GM12878 (cell line): Measurements from ENCODE around the gene JMJD6. TPM values are rescaled to one million over a fixed set of nuclear protein-coding genes. Genes with fewer than 3 reads are reported as not detected.

Experiments
- BACH1 ChIP-seq: fragments of 450-650 bp; IDR thresholded peaks from 2 replicates; pipeline ENCODE4 v1.6.1; 2017; ENCODE audit warnings: mild to moderate bottlenecking, borderline replicate concordance
- GABPA ChIP-seq: IDR thresholded peaks from 2 replicates; pipeline ENCODE4 v1.6.1; 2014; ENCODE audit warnings: antibody characterized with exemption, low read depth, mild to moderate bottlenecking, inconsistent platforms
- HDGF ChIP-seq: fragments of 450-650 bp; IDR thresholded peaks from 2 replicates; pipeline ENCODE4 v1.6.1; 2016; ENCODE audit warnings: antibody characterized with exemption
- IKZF1 ChIP-seq: fragments of 450-650 bp; conservative IDR thresholded peaks from 2 replicates; pipeline ENCODE4 v1.6.1; 2017; ENCODE audit warnings: antibody characterized with exemption, mild to moderate bottlenecking
- JUND ChIP-seq: IDR thresholded peaks from 2 replicates; pipeline ENCODE4 v1.6.1; 2012; ENCODE audit warnings: low read depth, mild to moderate bottlenecking, low read length, improper control_type of control experiment, moderate library complexity
- LARP7 ChIP-seq: fragments of 450-650 bp; IDR thresholded peaks from 2 replicates; pipeline ENCODE4 v1.6.1; 2017; ENCODE audit warnings: mild to moderate bottlenecking
- NFXL1 ChIP-seq: fragments of 450-650 bp; IDR thresholded peaks from 2 replicates; pipeline ENCODE4 v1.6.1; 2017; ENCODE audit warnings: antibody characterized with exemption, mild to moderate bottlenecking, borderline replicate concordance
- NKRF ChIP-seq: fragments of 450-650 bp; conservative IDR thresholded peaks from 2 replicates; pipeline ENCODE4 v1.6.1; 2017; ENCODE audit warnings: mild to moderate bottlenecking, moderate library complexity
- POLR2AphosphoS5 ChIP-seq: IDR thresholded peaks from 2 replicates; pipeline ENCODE4 v1.6.1; 2011; ENCODE audit warnings: mild to moderate bottlenecking, low read length, inconsistent platforms
- RFX5 ChIP-seq: IDR thresholded peaks from 2 replicates; pipeline ENCODE4 v1.6.1; 2011; ENCODE audit warnings: low read depth, low read length, improper control_type of control experiment
- SREBF2 ChIP-seq: IDR thresholded peaks from 2 replicates; pipeline ENCODE4 v1.6.1; 2012; ENCODE audit warnings: mild to moderate bottlenecking, low read length
- SRF ChIP-seq, 2 experiments: IDR thresholded peaks; 2 replicates each; pipeline ENCODE4 v1.6.1; 2011; ENCODE audit warnings: low read depth in 2 of 2, low read length in 2 of 2, mild to moderate bottlenecking in 1 of 2, moderate library complexity in 1 of 2
- SUZ12 ChIP-seq: fragments of 200-600 bp; sonication (generic); IDR thresholded peaks from one replicate; pipeline ENCODE4 v1.6.1; 2018; ENCODE audit warnings: antibody characterized with exemption, mild to moderate bottlenecking; ENCODE audit not compliant: unreplicated experiment
- TCF7 ChIP-seq: IDR thresholded peaks from 2 replicates; pipeline ENCODE4 v1.6.1; 2014; ENCODE audit warnings: antibody characterized with exemption, borderline replicate concordance
- ZNF217 ChIP-seq: fragments of 450-650 bp; IDR thresholded peaks from 2 replicates; pipeline ENCODE4 v1.6.1; 2017; ENCODE audit warnings: antibody characterized with exemption, mild to moderate bottlenecking
- ZNF384 ChIP-seq: IDR thresholded peaks from 2 replicates; pipeline ENCODE4 v1.6.1; 2012; ENCODE audit warnings: low read depth, mild to moderate bottlenecking, low read length, improper control_type of control experiment, borderline replicate concordance
- polyA plus RNA-seq, 11 experiments: library from polyadenylated mRNA; depleted of rRNA in 4 of 11; unstranded in 6 of 11; stranded (reverse) in 5 of 11; fragments of >200 nt; fragmentation: Nextera tagmentation in 4 of 11; fragmentation: Illumina TruSeq in 1 of 11; extraction: Ambion mirVana in 4 of 11; extraction: Trizol in 1 of 11; gene quantifications; 1 replicate in 1 of 11; 2 replicates in 10 of 11; pipeline versions ENCODE4 v1.2.1 to v1.2.3, GENCODE V29; 2011 to 2016; ENCODE audit warnings: inconsistent platforms in 2 of 11, missing spikeins in 2 of 11, low read depth in 1 of 11
- total RNA-seq, 4 experiments: library from RNA; depleted of rRNA in 3 of 4; stranded (reverse); fragments of >200 nt in 3 of 4; fragmentation: Illumina TruSeq in 1 of 4; extraction: Trizol in 1 of 4; gene quantifications; 2 replicates each; pipeline versions ENCODE4 v1.2.1 to v1.2.3, GENCODE V29; 2013 to 2021
- TF ChIP-seq, protein P1 (sequence below): fragments of 450-650 bp; IDR thresholded peaks from 2 replicates; pipeline ENCODE4 v1.6.1; 2018; ENCODE audit warnings: borderline replicate concordance, mild to moderate bottlenecking; ENCODE audit not compliant: partially characterized antibody
- TF ChIP-seq, protein P2 (sequence below): IDR thresholded peaks from 2 replicates; pipeline ENCODE4 v1.6.1; 2012; ENCODE audit warnings: low read depth, low read length, improper control_type of control experiment
- TF ChIP-seq, protein P3 (sequence below): fragments of 450-650 bp; IDR thresholded peaks from 2 replicates; pipeline ENCODE4 v1.6.1; 2017; ENCODE audit warnings: mild to moderate bottlenecking, low read depth, inconsistent platforms; ENCODE audit not compliant: poor library complexity, severe bottlenecking

The JMJD6 gene
- total and polyA plus RNA-seq, 10 of the 15 experiments (the other 5 are each of a cell fraction or from before 2014, with no cell fraction given) = 1.2 to 36.0 (median 22.2) TPM

GRCh38 chr17:76737082-76737675 lies 10.8 kb upstream of the JMJD6 start, which contains the start of gene SRSF2 (continued):
- TF ChIP-seq, protein P1, sequence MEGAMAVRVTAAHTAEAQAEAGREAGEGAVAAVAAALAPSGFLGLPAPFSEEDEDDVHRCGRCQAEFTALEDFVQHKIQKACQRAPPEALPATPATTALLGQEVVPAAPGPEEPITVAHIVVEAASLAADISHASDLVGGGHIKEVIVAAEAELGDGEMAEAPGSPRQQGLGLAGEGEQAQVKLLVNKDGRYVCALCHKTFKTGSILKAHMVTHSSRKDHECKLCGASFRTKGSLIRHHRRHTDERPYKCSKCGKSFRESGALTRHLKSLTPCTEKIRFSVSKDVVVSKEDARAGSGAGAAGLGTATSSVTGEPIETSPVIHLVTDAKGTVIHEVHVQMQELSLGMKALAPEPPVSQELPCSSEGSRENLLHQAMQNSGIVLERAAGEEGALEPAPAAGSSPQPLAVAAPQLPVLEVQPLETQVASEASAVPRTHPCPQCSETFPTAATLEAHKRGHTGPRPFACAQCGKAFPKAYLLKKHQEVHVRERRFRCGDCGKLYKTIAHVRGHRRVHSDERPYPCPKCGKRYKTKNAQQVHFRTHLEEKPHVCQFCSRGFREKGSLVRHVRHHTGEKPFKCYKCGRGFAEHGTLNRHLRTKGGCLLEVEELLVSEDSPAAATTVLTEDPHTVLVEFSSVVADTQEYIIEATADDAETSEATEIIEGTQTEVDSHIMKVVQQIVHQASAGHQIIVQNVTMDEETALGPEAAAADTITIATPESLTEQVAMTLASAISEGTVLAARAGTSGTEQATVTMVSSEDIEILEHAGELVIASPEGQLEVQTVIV = peak; percentile 55
- TF ChIP-seq SRF (IDR thresholded peaks at IDR 0.05; ENCODE audit: low read depth in 2 of 2, low read length in 2 of 2) (peak; percentile 46 to 60; a peak in 2 of 4 replicates), NFXL1 (0 out of 2 replicates have a peak, but pooled peaks have one; percentile 45), LARP7 (peak; percentile 89), NKRF (peak; percentile 96), TCF7 (0 out of 2 replicates have a peak, but pooled peaks have one; percentile 10), ZNF217 (no peak), BACH1 (peak; percentile 92), SUZ12 (no peak), SREBF2 (peak; percentile 41), RFX5 (no peak), GABPA (peak; percentile 88), JUND (no peak), POLR2AphosphoS5 (peak; percentile 100), HDGF (peak; percentile 12; the same call in 1 of the 2 replicates), ZNF384 (peak; percentile 84), IKZF1 (no peak)
- TF ChIP-seq, protein P2, sequence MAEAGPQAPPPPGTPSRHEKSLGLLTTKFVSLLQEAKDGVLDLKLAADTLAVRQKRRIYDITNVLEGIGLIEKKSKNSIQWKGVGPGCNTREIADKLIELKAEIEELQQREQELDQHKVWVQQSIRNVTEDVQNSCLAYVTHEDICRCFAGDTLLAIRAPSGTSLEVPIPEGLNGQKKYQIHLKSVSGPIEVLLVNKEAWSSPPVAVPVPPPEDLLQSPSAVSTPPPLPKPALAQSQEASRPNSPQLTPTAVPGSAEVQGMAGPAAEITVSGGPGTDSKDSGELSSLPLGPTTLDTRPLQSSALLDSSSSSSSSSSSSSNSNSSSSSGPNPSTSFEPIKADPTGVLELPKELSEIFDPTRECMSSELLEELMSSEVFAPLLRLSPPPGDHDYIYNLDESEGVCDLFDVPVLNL = peak; percentile 90
- TF ChIP-seq, protein P3, sequence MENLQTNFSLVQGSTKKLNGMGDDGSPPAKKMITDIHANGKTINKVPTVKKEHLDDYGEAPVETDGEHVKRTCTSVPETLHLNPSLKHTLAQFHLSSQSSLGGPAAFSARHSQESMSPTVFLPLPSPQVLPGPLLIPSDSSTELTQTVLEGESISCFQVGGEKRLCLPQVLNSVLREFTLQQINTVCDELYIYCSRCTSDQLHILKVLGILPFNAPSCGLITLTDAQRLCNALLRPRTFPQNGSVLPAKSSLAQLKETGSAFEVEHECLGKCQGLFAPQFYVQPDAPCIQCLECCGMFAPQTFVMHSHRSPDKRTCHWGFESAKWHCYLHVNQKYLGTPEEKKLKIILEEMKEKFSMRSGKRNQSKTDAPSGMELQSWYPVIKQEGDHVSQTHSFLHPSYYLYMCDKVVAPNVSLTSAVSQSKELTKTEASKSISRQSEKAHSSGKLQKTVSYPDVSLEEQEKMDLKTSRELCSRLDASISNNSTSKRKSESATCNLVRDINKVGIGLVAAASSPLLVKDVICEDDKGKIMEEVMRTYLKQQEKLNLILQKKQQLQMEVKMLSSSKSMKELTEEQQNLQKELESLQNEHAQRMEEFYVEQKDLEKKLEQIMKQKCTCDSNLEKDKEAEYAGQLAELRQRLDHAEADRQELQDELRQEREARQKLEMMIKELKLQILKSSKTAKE = no peak
